Measurements from ENCODE around the gene WFDC1. TPM values are rescaled to one million over a fixed set of nuclear protein-coding genes. Genes with fewer than 3 reads are reported as not detected.

Gene WFDC1
- total and polyA plus RNA-seq, 2 of the 4 experiments (the other 2 are of a cell fraction) = 4.7 to 6.8 TPM

- H3K27me3 ChIP-seq (ENCODE audit: control insufficient read depth, insufficient read depth, low read length) = peaks cover 58% of the 10 kb centered on the region
- no peak overlapping the region for H3K4me2 ChIP-seq (ENCODE audit: low read depth, low read length)
- DNase-seq = no peak
- ChIA-PET CTCF (no interaction called here), POLR2A (ENCODE audit: unreplicated experiment) (no interaction called here)
- H2AFZ ChIP-seq (replicated peaks; ENCODE audit: low read length, poor library complexity) = no peak overlapping the region
- no peak overlapping the region for H3K27ac ChIP-seq (ENCODE audit: insufficient read depth, low read length)
- no peak overlapping the region for H4K5ac ChIP-seq (ENCODE audit: low read depth, low read length)
- no peaks in the 10 kb centered on the region for H3K36me3 ChIP-seq (ENCODE audit: control insufficient read depth, insufficient read depth, low read length)
- H4K8ac ChIP-seq (ENCODE audit: low read depth in 2 of 2, low read length in 2 of 2) = no peak overlapping the region
- H2BK20ac ChIP-seq (ENCODE audit: low read depth, low read length) = no peak overlapping the region
- H3K4me3 ChIP-seq (ENCODE audit: insufficient read depth, low read depth, low read length) = no peak overlapping the region
- H2BK120ac ChIP-seq (ENCODE audit: low read depth, low read length) = no peak overlapping the region
- no peak overlapping the region for H3K23ac ChIP-seq (ENCODE audit: low read depth, low read length)
- peaks cover 2% of the 10 kb centered on the region; the same call in 1 of the 2 replicates for H4K20me1 ChIP-seq (ENCODE audit: insufficient read depth, low read length)
- no peaks in the 10 kb centered on the region for H3K4me1 ChIP-seq (ENCODE audit: control insufficient read depth, insufficient read depth, low read length)
- no peak overlapping the region for H2BK15ac ChIP-seq (ENCODE audit: low read depth, low read length)
- H3K56ac ChIP-seq (ENCODE audit: extremely low read depth, insufficient read depth, low read length) = no peak overlapping the region
- intact Hi-C loops (cut with micrococcal nuclease) = no loop called here
- no peak for ATAC-seq (ENCODE audit: low read depth)
- H4K91ac ChIP-seq (ENCODE audit: insufficient read depth, low read depth, low read length) = no peak overlapping the region
- no TSS peak for BruUV-seq (replicated peaks)
- H3K4ac ChIP-seq (ENCODE audit: low read depth, low read length) = no peak overlapping the region
- dilution Hi-C loops (cut with HindIII; ENCODE audit: low sequenced_read_pairs, unreplicated experiment) = no loop called here
- no CpG with 5 or more reads among the region's 13 CpGs for WGBS, 2 experiments (ENCODE audit: extremely low coverage in 2 of 2, insufficient read length in 1 of 2)
- H3K9ac ChIP-seq (ENCODE audit: low read depth, low read length) = no peak overlapping the region
- in situ Hi-C loops (cut with MboI; ENCODE audit: low sequenced_read_pairs) = no loop called here
- H2AK5ac ChIP-seq (ENCODE audit: low read depth, low read length) = no peak overlapping the region
- H3K9me3 ChIP-seq (ENCODE audit: control insufficient read depth, insufficient read depth, low read length) = no peaks in the 10 kb centered on the region; the same call in 1 of the 2 replicates
- no peak overlapping the region for H3K14ac ChIP-seq (replicated peaks; ENCODE audit: low read depth, low read length)
- H3K9me1 ChIP-seq (ENCODE audit: insufficient read depth, low read length) = no peaks in the 10 kb centered on the region
- no peak overlapping the region for H3K18ac ChIP-seq (ENCODE audit: low read depth, low read length)
- H3K79me1 ChIP-seq (ENCODE audit: low read depth in 1 of 2, low read length in 2 of 2) = no peaks in the 10 kb centered on the region
- H2AK9ac ChIP-seq (replicated peaks; ENCODE audit: low read depth, low read length, poor library complexity) = no peak overlapping the region
- no peak for TF ChIP-seq MAFK (IDR thresholded peaks at IDR 0.05; ENCODE audit: low read depth, low read length)
- no peak for TF ChIP-seq SMC3 (IDR thresholded peaks at IDR 0.05; ENCODE audit: low read depth, low read length)
- TF ChIP-seq NFE2L2 (IDR thresholded peaks at IDR 0.05; ENCODE audit: low read depth, low read length) = no peak
- TF ChIP-seq RCOR1 (IDR thresholded peaks at IDR 0.05; ENCODE audit: insufficient replicate concordance, low read length) = no peak
- TF ChIP-seq CEBPB (IDR thresholded peaks at IDR 0.05; ENCODE audit: low read depth, low read length) = no peak
- no peak for TF ChIP-seq CHD1 (IDR thresholded peaks at IDR 0.05; ENCODE audit: low read depth, low read length)
- TF ChIP-seq USF2 (IDR thresholded peaks at IDR 0.05; ENCODE audit: low read depth, low read length) = no peak
- TF ChIP-seq RFX5 (IDR thresholded peaks at IDR 0.05; ENCODE audit: low read depth, low read length) = no peak
- TF ChIP-seq MAZ (IDR thresholded peaks at IDR 0.05; ENCODE audit: borderline replicate concordance, low read depth, low read length) = no peak
- no peak for TF ChIP-seq RAD21 (IDR thresholded peaks at IDR 0.05; ENCODE audit: low read length)
- TF ChIP-seq FOS (IDR thresholded peaks at IDR 0.05; ENCODE audit: low read depth, low read length) = no peak
- no peak for TF ChIP-seq MXI1 (IDR thresholded peaks at IDR 0.05; ENCODE audit: borderline replicate concordance, low read depth, low read length)
- TF ChIP-seq POLR2A (IDR thresholded peaks at IDR 0.05; ENCODE audit: low read depth, low read length) = no peak
- no peak for TF ChIP-seq BHLHE40 (IDR thresholded peaks at IDR 0.05; ENCODE audit: low read depth, low read length)
- no peak for TF ChIP-seq ELK1 (IDR thresholded peaks at IDR 0.05; ENCODE audit: borderline replicate concordance, low read depth, low read length)
- no peak for TF ChIP-seq CTCF (conservative IDR thresholded peaks at IDR 0.05; ENCODE audit: low read depth, low read length)
- H2BK5ac ChIP-seq (ENCODE audit: low read depth, low read length, poor library complexity, severe bottlenecking) = no peak overlapping the region
Observed at GRCh38 chr16:84362471-84362941, 67.8 kb downstream of the WFDC1 start.

Data from IMR-90 (cell line).